Measurements from ENCODE around the gene ARHGAP24. TPM values are rescaled to one million over a fixed set of nuclear protein-coding genes. Genes with fewer than 3 reads are reported as not detected.
A peak's percentile ranks its signal among the peaks of the same experiment; 100 is the strongest.
"Not testable (repeated sequence)": the region's sequence is repeated elsewhere in the genome, so short reads cannot be mapped to it uniquely, and the experiment has no call there.

Gene ARHGAP24
- total and polyA plus RNA-seq, 3 donors from 2014 or later: 5.7 to 9.9 (median 9.4) TPM

- 70 to 82% methylated on average over 2 of the region's 2 CpGs for WGBS, 2 donors
Measured at GRCh38 chr4:85656759-85657505, 182.0 kb downstream of the ARHGAP24 start.

GRCh38 chr4:85658766-85659439, 184.0 kb downstream of the ARHGAP24 start:
- Histone ChIP-seq H3K4me1 (peaks cover 7% of the 10 kb centered on the region), H3K27ac (peak overlapping the region in 1 of 2 donors; percentile 31), H3K9me3 (no peaks in the 10 kb centered on the region), H3K36me3 (ENCODE audit: low read depth, missing control alignments) (no peaks in the 10 kb centered on the region), H3K27me3 (no peaks in the 10 kb centered on the region), H3K4me3 (no peak overlapping the region)
- intact Hi-C loops (cut with DNase I; ENCODE audit: low total_unique reads): no loop called here
- DNase-seq: no peak
- TF ChIP-seq POLR2A (IDR thresholded peaks at IDR 0.05) (no peak), CTCF (IDR thresholded peaks at IDR 0.05) (peak in 1 of 3 experiments; percentile 13)
- 52 to 76% methylated on average over 6 of the region's 6 CpGs for WGBS, 2 donors

More at GRCh38 chr4:85656759-85657505, 182.0 kb downstream of the ARHGAP24 start:
- Histone ChIP-seq H3K4me3 (no peak overlapping the region), H3K27ac (no peak overlapping the region), H3K36me3 (ENCODE audit: low read depth, missing control alignments) (no peaks in the 10 kb centered on the region), H3K27me3 (no peaks in the 10 kb centered on the region), H3K4me1 (peaks cover 7% of the 10 kb centered on the region), H3K9me3 (no peaks in the 10 kb centered on the region)
- DNase-seq: no peak
- no peak for TF ChIP-seq CTCF (IDR thresholded peaks at IDR 0.05)
- no peak for TF ChIP-seq POLR2A (IDR thresholded peaks at IDR 0.05)
- intact Hi-C loops (cut with DNase I; ENCODE audit: low total_unique reads): no loop called here

GRCh38 chr4:85659610-85660218, 184.8 kb downstream of the ARHGAP24 start:
- Histone ChIP-seq H3K4me3 (no peak overlapping the region), H3K27me3 (no peaks in the 10 kb centered on the region), H3K36me3 (ENCODE audit: low read depth, missing control alignments) (no peaks in the 10 kb centered on the region), H3K9me3 (no peaks in the 10 kb centered on the region), H3K4me1 (peaks cover 7% of the 10 kb centered on the region), H3K27ac (no peak overlapping the region)
- intact Hi-C loops (cut with DNase I; ENCODE audit: low total_unique reads): no loop called here
- no peak for DNase-seq
- 29 to 55% methylated on average over 3 of the region's 3 CpGs for WGBS, 2 donors
- TF ChIP-seq POLR2A (IDR thresholded peaks at IDR 0.05) (no peak), CTCF (IDR thresholded peaks at IDR 0.05) (no peak)

GRCh38 chr4:85666625-85667024, 191.7 kb downstream of the ARHGAP24 start:
- intact Hi-C loops (cut with DNase I; ENCODE audit: low total_unique reads); DNase-seq; H3K27me3 ChIP-seq; H3K27ac ChIP-seq; H3K36me3 ChIP-seq (ENCODE audit: low read depth, missing control alignments); H3K9me3 ChIP-seq; H3K4me3 ChIP-seq; H3K4me1 ChIP-seq: not testable (repeated sequence)
- 94 to 98% methylated on average over 6 of the region's 8 CpGs for WGBS, 2 donors

GRCh38 chr4:85669204-85669603, 194.3 kb downstream of the ARHGAP24 start:
- Histone ChIP-seq H3K27me3 (no peaks in the 10 kb centered on the region), H3K4me3 (no peak overlapping the region), H3K9me3 (no peaks in the 10 kb centered on the region), H3K27ac (no peak overlapping the region), H3K4me1 (no peaks in the 10 kb centered on the region), H3K36me3 (ENCODE audit: low read depth, missing control alignments) (no peaks in the 10 kb centered on the region)
- intact Hi-C loops (cut with DNase I; ENCODE audit: low total_unique reads): no loop called here
- WGBS, 2 donors: 93 to 94% methylated on average over 3 of the region's 3 CpGs
- TF ChIP-seq CTCF (IDR thresholded peaks at IDR 0.05) (no peak), POLR2A (IDR thresholded peaks at IDR 0.05) (no peak)
- DNase-seq: no peak
